HEK293 (cell line): Measurements from ENCODE around the gene SH3D19.

Experiments
- CTCF ChIA-PET: fragments of 350-600 bp; formaldehyde crosslinking; extraction: SDS; loops from one replicate; lab custom pipeline; 2021; ENCODE audit warnings: antibody characterized with exemption; lab: Yijun Ruan, JAX
- POLR2A ChIA-PET: fragments of 300-600 bp; formaldehyde crosslinking; extraction: SDS; loops from one replicate; lab custom pipeline; 2020; ENCODE audit warnings: antibody characterized with exemption, inconsistent platforms; lab: Yijun Ruan, JAX
- H3K27ac ChIP-seq: fragments of 200-500 bp; sonication (Bioruptor generic); 2 replicates; pipeline ENCODE4 v1.5.1; 2014; ENCODE audit warnings: low read depth, low read length, control low read depth, inconsistent platforms; ENCODE audit errors: extremely low read depth
- H3K36me3 ChIP-seq, 2 experiments: fragments of 200-500 bp in 1 of 2; sonication (Bioruptor generic) in 1 of 2; 1 replicate in 1 of 2; 2 replicates in 1 of 2; pipeline ENCODE4 v1.5.1; 2014 to 2017; ENCODE audit warnings: inconsistent platforms in 2 of 2, low read length in 2 of 2; ENCODE audit not compliant: control insufficient read depth in 2 of 2, insufficient read depth in 1 of 2
- H3K4me1 ChIP-seq: fragments of 200-500 bp; sonication (Bioruptor generic); 2 replicates; pipeline ENCODE4 v1.5.1; 2014; ENCODE audit warnings: mild to moderate bottlenecking, low read length, inconsistent platforms; ENCODE audit not compliant: control insufficient read depth, insufficient read depth
- H3K4me3 ChIP-seq: 2 replicates; pipeline ENCODE4 v1.5.1; 2011; ENCODE audit warnings: low read depth, mild to moderate bottlenecking, control low read depth, low read length, moderate library complexity
- H3K9me3 ChIP-seq: fragments of 200-500 bp; sonication (Bioruptor generic); 2 replicates; pipeline ENCODE4 v1.5.1; 2014; ENCODE audit warnings: low read depth, low read length, inconsistent platforms; ENCODE audit not compliant: control insufficient read depth, insufficient read depth
- BCL11B ChIP-seq: fragments of 450-650 bp; formaldehyde crosslinking; IDR thresholded peaks from 2 replicates; pipeline ENCODE4 v1.5.1; 2016; ENCODE audit warnings: low read depth, missing biosample characterization, missing genetic modification characterization
- HOXD13 ChIP-seq: sonication (generic); formaldehyde crosslinking; IDR thresholded peaks from 2 replicates; pipeline ENCODE4 v1.8.0; 2022; ENCODE audit warnings: missing genetic modification reagents, borderline replicate concordance
- KLF10 ChIP-seq: fragments of 450-650 bp; IDR thresholded peaks from 2 replicates; pipeline ENCODE4 v1.5.1; 2018; ENCODE audit warnings: missing biosample characterization, mild to moderate bottlenecking, missing genetic modification characterization
- KLF9 ChIP-seq: fragments of 450-650 bp; formaldehyde crosslinking; IDR thresholded peaks from 2 replicates; pipeline ENCODE4 v1.5.1; 2016; ENCODE audit warnings: missing biosample characterization, missing genetic modification characterization, low read depth
- ZBTB17 ChIP-seq: fragments of 450-650 bp; formaldehyde crosslinking; IDR thresholded peaks from 2 replicates; pipeline ENCODE4 v1.5.1; 2016; ENCODE audit warnings: missing biosample characterization, missing genetic modification characterization
- ZBTB44 ChIP-seq: fragments of 450-650 bp; IDR thresholded peaks from 2 replicates; pipeline ENCODE4 v1.5.1; 2018; ENCODE audit warnings: missing biosample characterization, mild to moderate bottlenecking, missing genetic modification characterization
- ZIC2 ChIP-seq: fragments of 450-650 bp; formaldehyde crosslinking; IDR thresholded peaks from 2 replicates; pipeline ENCODE4 v1.5.1; 2016; ENCODE audit warnings: missing biosample characterization, missing genetic modification characterization
- ZNF280C ChIP-seq: fragments of 450-650 bp; formaldehyde crosslinking; IDR thresholded peaks from 2 replicates; pipeline ENCODE4 v1.5.1; 2016; ENCODE audit warnings: missing biosample characterization, missing genetic modification characterization
- ZNF335 ChIP-seq: fragments of 450-650 bp; formaldehyde crosslinking; conservative IDR thresholded peaks from 2 replicates; pipeline ENCODE4 v1.5.1; 2016; ENCODE audit warnings: missing biosample characterization, missing genetic modification characterization
- ZNF548 ChIP-seq: fragments of 450-650 bp; formaldehyde crosslinking; IDR thresholded peaks from 2 replicates; pipeline ENCODE4 v1.5.1; 2016; ENCODE audit warnings: missing biosample characterization, missing genetic modification characterization
- ZNF555 ChIP-seq: fragments of 450-650 bp; formaldehyde crosslinking; conservative IDR thresholded peaks from 2 replicates; pipeline ENCODE4 v1.5.1; 2017; ENCODE audit warnings: missing biosample characterization, mild to moderate bottlenecking, missing genetic modification characterization, inconsistent platforms
- ZNF580 ChIP-seq: fragments of 450-650 bp; formaldehyde crosslinking; IDR thresholded peaks from 2 replicates; pipeline ENCODE4 v1.5.1; 2016; ENCODE audit warnings: missing biosample characterization, missing genetic modification characterization
- ZNF626 ChIP-seq: fragments of 450-650 bp; sonication (Bioruptor Pico); formaldehyde crosslinking; IDR thresholded peaks from 2 replicates; pipeline ENCODE4 v1.5.1; 2018; ENCODE audit warnings: missing biosample characterization, missing genetic modification characterization, inconsistent platforms
- ZNF76 ChIP-seq: fragments of 450-650 bp; formaldehyde crosslinking; IDR thresholded peaks from 2 replicates; pipeline ENCODE4; 2016; ENCODE audit warnings: low read depth, missing biosample characterization, missing genetic modification characterization, borderline replicate concordance
- ZNF785 ChIP-seq: fragments of 450-650 bp; formaldehyde crosslinking; IDR thresholded peaks from 2 replicates; pipeline ENCODE4 v1.5.1; 2016; ENCODE audit warnings: missing biosample characterization, missing genetic modification characterization
- TF ChIP-seq, protein P1 (sequence below): fragments of 450-650 bp; formaldehyde crosslinking; IDR thresholded peaks from 2 replicates; pipeline ENCODE4 v1.5.1; 2016; ENCODE audit warnings: missing biosample characterization, missing genetic modification characterization
- TF ChIP-seq, protein P2 (sequence below): fragments of 450-650 bp; formaldehyde crosslinking; IDR thresholded peaks from 2 replicates; pipeline ENCODE4 v1.5.1; 2017; ENCODE audit warnings: missing biosample characterization, missing genetic modification characterization

SH3D19 gene

GRCh38 chr4:151173871-151174270 lies 151.5 kb downstream of the SH3D19 start:
- TF ChIP-seq ZNF76 (tag by site-specific recombination) (no peak), ZNF785 (tag by site-specific recombination) (no peak), KLF9 (no peak), ZNF580 (tag by site-specific recombination) (no peak), ZNF548 (tag by site-specific recombination) (no peak), HOXD13 (no peak), ZNF335 (tag by site-specific recombination) (no peak), KLF10 (no peak), BCL11B (tag by site-specific recombination) (no peak), ZNF626 (tag by site-specific recombination) (no peak)
- TF ChIP-seq, protein P1, sequence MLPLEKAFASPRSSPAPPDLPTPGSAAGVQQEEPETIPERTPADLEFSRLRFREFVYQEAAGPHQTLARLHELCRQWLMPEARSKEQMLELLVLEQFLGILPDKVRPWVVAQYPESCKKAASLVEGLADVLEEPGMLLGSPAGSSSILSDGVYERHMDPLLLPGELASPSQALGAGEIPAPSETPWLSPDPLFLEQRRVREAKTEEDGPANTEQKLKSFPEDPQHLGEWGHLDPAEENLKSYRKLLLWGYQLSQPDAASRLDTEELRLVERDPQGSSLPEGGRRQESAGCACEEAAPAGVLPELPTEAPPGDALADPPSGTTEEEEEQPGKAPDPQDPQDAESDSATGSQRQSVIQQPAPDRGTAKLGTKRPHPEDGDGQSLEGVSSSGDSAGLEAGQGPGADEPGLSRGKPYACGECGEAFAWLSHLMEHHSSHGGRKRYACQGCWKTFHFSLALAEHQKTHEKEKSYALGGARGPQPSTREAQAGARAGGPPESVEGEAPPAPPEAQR, result no peak
- Histone ChIP-seq H3K9me3 (no peaks in the 10 kb centered on the region), H3K4me1 (no peaks in the 10 kb centered on the region), H3K27ac (no peak overlapping the region), H3K4me3 (no peak overlapping the region), H3K36me3 (peaks cover 0 to 36% of the 10 kb centered on the region in 2 experiments; a peak in 1 of 3 replicates)
- CTCF ChIA-PET, result no interaction called here
- POLR2A ChIA-PET, result no interaction called here

DNA sequence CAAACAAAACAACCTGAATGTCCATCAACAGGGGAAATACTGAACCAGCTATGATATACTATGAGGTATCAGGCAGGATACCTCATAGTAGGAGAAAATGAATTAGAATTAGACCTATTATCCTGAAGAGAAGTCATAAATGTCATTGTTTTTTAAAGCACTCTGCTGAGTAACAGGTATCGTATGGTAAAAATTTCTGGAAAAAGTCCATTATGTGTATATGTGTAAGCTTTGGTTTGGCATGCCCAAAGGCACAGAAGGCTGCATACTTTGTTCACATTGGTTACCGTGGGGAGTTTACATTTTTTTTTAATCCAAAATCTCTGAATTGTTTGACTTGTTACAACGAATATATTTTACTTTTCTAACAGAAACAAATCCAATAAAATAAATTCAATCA lies 155.5 kb downstream of the SH3D19 start:
- Histone ChIP-seq H3K4me1 (peaks cover 3% of the 10 kb centered on the region; the same call in 1 of the 2 replicates), H3K36me3 (peaks cover 0 to 17% of the 10 kb centered on the region in 2 experiments; a peak in 1 of 3 replicates), H3K4me3 (no peak overlapping the region), H3K9me3 (no peaks in the 10 kb centered on the region), H3K27ac (no peak overlapping the region)
- ChIA-PET CTCF (interaction anchor here (0.5 kb wide), 1 partner anchor 816 kb away, joined by 4 read pairs; no protein-coding TSS in a partner anchor), POLR2A (no interaction called here)
- TF ChIP-seq, protein P2, sequence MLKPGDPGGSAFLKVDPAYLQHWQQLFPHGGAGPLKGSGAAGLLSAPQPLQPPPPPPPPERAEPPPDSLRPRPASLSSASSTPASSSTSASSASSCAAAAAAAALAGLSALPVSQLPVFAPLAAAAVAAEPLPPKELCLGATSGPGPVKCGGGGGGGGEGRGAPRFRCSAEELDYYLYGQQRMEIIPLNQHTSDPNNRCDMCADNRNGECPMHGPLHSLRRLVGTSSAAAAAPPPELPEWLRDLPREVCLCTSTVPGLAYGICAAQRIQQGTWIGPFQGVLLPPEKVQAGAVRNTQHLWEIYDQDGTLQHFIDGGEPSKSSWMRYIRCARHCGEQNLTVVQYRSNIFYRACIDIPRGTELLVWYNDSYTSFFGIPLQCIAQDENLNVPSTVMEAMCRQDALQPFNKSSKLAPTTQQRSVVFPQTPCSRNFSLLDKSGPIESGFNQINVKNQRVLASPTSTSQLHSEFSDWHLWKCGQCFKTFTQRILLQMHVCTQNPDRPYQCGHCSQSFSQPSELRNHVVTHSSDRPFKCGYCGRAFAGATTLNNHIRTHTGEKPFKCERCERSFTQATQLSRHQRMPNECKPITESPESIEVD (tag by site-specific recombination), result peak; percentile 51
- TF ChIP-seq ZNF280C (tag by site-specific recombination), result no peak

- CTCF ChIA-PET, result interaction anchor here (0.5 kb wide), 1 partner anchor 816 kb away, joined by 4 read pairs; no protein-coding TSS in a partner anchor
- POLR2A ChIA-PET, result no interaction called here
Measured at GRCh38 chr4:151169223-151169622, 156.2 kb downstream of the SH3D19 start.

More at GRCh38 chr4:151169223-151169622, 156.2 kb downstream of the SH3D19 start:
- Histone ChIP-seq H3K36me3 (peaks cover 0 to 11% of the 10 kb centered on the region in 2 experiments; a peak in 2 of 3 replicates), H3K9me3 (no peaks in the 10 kb centered on the region), H3K4me3 (no peak overlapping the region), H3K27ac (no peak overlapping the region), H3K4me1 (peaks cover 3% of the 10 kb centered on the region; the same call in 1 of the 2 replicates)
- TF ChIP-seq ZIC2 (tag by site-specific recombination) (peak; percentile 58), ZBTB44 (tag by site-specific recombination) (no peak), ZNF555 (no peak), ZBTB17 (tag by site-specific recombination) (peak; percentile 69)
